ENCODE measurements around the gene PNMT. TPM values are rescaled to one million over a fixed set of nuclear protein-coding genes. Genes with fewer than 3 reads are reported as not detected.

Gene PNMT
- total RNA-seq, 1 experiment from 2014 or later: 1.1 TPM

DNA sequence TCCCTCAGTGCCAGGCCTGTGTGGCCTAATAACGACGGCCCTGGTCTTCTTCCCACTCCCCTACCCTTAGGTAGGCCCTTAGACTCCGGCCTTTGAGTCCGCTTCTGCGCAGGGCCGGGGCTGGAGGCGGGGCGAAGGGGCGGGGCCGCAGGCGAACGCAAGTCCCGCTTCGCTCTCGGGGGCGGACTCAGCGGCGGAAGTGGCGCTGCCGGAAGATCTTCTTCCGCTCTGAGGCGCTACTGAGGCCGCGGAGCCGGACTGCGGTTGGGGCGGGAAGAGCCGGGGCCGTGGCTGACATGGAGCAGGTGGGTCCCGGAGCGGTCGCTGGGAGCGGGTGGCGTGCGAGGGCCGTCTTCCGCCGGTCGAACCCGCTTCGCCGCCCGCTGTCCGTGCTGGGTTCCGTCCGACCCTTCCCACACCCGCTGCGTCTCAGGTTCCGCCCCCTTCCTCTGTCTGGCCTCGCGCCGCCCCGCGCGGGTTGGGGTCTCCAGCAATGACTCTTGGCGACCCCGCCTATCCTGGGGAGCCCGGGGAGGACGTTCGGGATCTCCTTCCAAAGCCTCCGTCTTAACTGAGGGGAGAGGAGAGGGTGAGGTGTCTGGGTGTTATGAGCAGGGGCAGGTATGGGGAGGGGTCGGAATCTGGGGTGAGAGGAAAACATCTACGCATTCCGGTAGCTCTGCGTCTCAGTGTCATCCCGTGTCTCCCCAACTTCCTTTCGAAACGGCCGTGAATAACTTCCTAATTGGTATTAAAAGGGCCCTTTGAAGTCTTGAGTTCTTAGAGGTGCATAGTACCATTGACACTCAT lies 31.1 kb upstream of the PNMT start, which contains the start of gene STARD3:
TSS of gene STARD3 (plus strand) at position 218 of the 810 bp plus-strand sequence. CDS start 16,388 bp downstream, outside the sequence.
- Histone ChIP-seq H3K4me3 (peak within 1 kb of the TSS; percentile 98), H3K4me2 (peak within 1 kb of the TSS; percentile 100), H3K27me3 (ENCODE audit: insufficient read depth, low read depth) (no peaks in the 10 kb centered on the region), H3F3A (ENCODE audit: insufficient read depth, low read depth) (no peaks in the 10 kb centered on the region; the same call in 1 of the 2 replicates), H3K79me2 (ENCODE audit: low read depth) (peaks cover 38% of the 10 kb centered on the region), H4K20me1 (ENCODE audit: insufficient read depth) (no peaks in the 10 kb centered on the region; the same call in 1 of the 2 replicates), H2AFZ (peak within 1 kb of the TSS; percentile 92), H3K9me3 (ENCODE audit: insufficient read depth, low read depth) (no peaks in the 10 kb centered on the region), H3K27ac (peak within 1 kb of the TSS; percentile 64), H3K36me3 (ENCODE audit: low read depth) (no peaks in the 10 kb centered on the region), H3K9me2 (ENCODE audit: insufficient read depth) (no peaks in the 10 kb centered on the region), H3K4me1 (replicated peaks; ENCODE audit: insufficient read depth) (peaks cover 26% of the 10 kb centered on the region)
- ChIA-PET CTCF (no interaction called here), POLR2A (ENCODE audit: unreplicated experiment) (interaction anchor here (0.5 to 0.6 kb wide), 2 partner anchors 151 to 290 kb away, joined by 4 to 26 read pairs; partner anchors contain the start of gene ORMDL3)
- TF ChIP-seq EZH2 (IDR thresholded peaks at IDR 0.05; ENCODE audit: low read depth): no peak
- DNase-seq: peak; percentile 74 to 82
- BruUV-seq (replicated peaks): no TSS peak
- intact Hi-C loops (cut with micrococcal nuclease; ENCODE audit: unreplicated experiment): no loop called here

DNA sequence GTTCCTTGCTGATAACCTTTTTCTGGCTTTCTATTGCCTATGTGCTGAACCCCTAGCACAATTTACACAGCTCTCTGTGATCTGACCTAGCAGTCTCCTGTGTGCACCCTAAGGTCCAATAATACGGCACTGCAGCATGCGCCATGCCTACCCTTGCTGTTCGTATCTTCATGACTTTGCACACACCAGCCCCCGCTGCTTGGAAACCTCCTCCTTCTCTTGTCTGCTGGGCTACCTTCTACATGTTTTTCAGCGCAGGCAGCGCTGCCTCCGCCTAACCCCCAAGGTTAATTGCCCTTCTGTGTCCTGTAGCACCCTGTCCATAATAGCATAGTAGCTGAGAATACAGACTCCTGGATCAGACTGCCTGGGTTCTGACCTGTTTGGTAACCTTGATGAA lies 29.9 kb upstream of the PNMT start:
- no peak for TF ChIP-seq EZH2 (IDR thresholded peaks at IDR 0.05; ENCODE audit: low read depth)
- TF ChIP-seq, protein P1, sequence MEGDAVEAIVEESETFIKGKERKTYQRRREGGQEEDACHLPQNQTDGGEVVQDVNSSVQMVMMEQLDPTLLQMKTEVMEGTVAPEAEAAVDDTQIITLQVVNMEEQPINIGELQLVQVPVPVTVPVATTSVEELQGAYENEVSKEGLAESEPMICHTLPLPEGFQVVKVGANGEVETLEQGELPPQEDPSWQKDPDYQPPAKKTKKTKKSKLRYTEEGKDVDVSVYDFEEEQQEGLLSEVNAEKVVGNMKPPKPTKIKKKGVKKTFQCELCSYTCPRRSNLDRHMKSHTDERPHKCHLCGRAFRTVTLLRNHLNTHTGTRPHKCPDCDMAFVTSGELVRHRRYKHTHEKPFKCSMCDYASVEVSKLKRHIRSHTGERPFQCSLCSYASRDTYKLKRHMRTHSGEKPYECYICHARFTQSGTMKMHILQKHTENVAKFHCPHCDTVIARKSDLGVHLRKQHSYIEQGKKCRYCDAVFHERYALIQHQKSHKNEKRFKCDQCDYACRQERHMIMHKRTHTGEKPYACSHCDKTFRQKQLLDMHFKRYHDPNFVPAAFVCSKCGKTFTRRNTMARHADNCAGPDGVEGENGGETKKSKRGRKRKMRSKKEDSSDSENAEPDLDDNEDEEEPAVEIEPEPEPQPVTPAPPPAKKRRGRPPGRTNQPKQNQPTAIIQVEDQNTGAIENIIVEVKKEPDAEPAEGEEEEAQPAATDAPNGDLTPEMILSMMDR (conservative IDR thresholded peaks at IDR 0.05): no peak
- H3K4me1 ChIP-seq (replicated peaks; ENCODE audit: insufficient read depth): peaks cover 18% of the 10 kb centered on the region
- no TSS peak for BruUV-seq (replicated peaks)
- intact Hi-C loops (cut with micrococcal nuclease; ENCODE audit: unreplicated experiment): no loop called here
- no peak overlapping the region for H2AFZ ChIP-seq
- ChIA-PET POLR2A (ENCODE audit: unreplicated experiment) (no interaction called here), CTCF (no interaction called here)
- H3K79me2 ChIP-seq (ENCODE audit: low read depth): peaks cover 48% of the 10 kb centered on the region
- no peaks in the 10 kb centered on the region; the same call in 1 of the 2 replicates for H3F3A ChIP-seq (ENCODE audit: insufficient read depth, low read depth)
- peak overlapping the region; percentile 98; the same call in 1 of the 2 replicates for H3K4me3 ChIP-seq
- no peak for DNase-seq
- H3K9me3 ChIP-seq (ENCODE audit: insufficient read depth, low read depth): no peaks in the 10 kb centered on the region
- H3K9me2 ChIP-seq (ENCODE audit: insufficient read depth): no peaks in the 10 kb centered on the region
- no peaks in the 10 kb centered on the region for H3K27me3 ChIP-seq (ENCODE audit: insufficient read depth, low read depth)
- no peaks in the 10 kb centered on the region; the same call in 1 of the 2 replicates for H4K20me1 ChIP-seq (ENCODE audit: insufficient read depth)
- H3K36me3 ChIP-seq (ENCODE audit: low read depth): no peaks in the 10 kb centered on the region
- H3K4me2 ChIP-seq: peak overlapping the region; percentile 100
- H3K27ac ChIP-seq: no peak overlapping the region

DNA sequence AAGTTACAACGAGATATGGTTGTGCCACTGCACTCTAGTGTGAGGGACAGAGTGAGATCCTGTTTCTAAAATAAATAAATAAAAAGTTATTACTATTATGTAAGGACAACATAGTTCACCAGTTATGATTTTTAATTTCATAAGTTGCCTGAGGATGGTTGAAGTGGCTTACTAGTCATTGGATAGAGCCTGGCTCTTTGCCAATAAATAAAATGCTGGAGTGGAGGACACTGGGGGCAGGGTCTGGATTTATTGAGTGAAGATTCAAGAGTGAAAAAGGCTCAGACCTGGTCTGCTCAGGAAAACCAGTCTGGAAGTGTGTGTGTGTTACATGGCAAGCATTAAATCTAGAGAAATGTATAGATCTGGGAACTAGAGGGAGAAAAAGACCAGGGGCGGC lies 29.2 kb upstream of the PNMT start:
- TF ChIP-seq EZH2 (IDR thresholded peaks at IDR 0.05; ENCODE audit: low read depth): no peak
- TF ChIP-seq, protein P1 (conservative IDR thresholded peaks at IDR 0.05): no peak
- Histone ChIP-seq H3K9me2 (ENCODE audit: insufficient read depth) (no peaks in the 10 kb centered on the region), H3K27me3 (ENCODE audit: insufficient read depth, low read depth) (no peaks in the 10 kb centered on the region), H4K20me1 (ENCODE audit: insufficient read depth) (peaks cover 2% of the 10 kb centered on the region), H3K4me1 (replicated peaks; ENCODE audit: insufficient read depth) (peaks cover 18% of the 10 kb centered on the region), H3K9me3 (ENCODE audit: insufficient read depth, low read depth) (no peaks in the 10 kb centered on the region), H3K4me3 (no peak overlapping the region), H2AFZ (no peak overlapping the region), H3K4me2 (no peak overlapping the region), H3K36me3 (ENCODE audit: low read depth) (no peaks in the 10 kb centered on the region), H3K79me2 (ENCODE audit: low read depth) (peaks cover 54% of the 10 kb centered on the region), H3K27ac (no peak overlapping the region), H3F3A (ENCODE audit: insufficient read depth, low read depth) (no peaks in the 10 kb centered on the region; the same call in 1 of the 2 replicates)
- POLR2A ChIA-PET (ENCODE audit: unreplicated experiment): no interaction called here
- intact Hi-C loops (cut with micrococcal nuclease; ENCODE audit: unreplicated experiment): no loop called here
- CTCF ChIA-PET: no interaction called here
- BruUV-seq (replicated peaks): no TSS peak
- DNase-seq: no peak
